ENCODE measurements around the gene BORCS8. TPM values are rescaled to one million over a fixed set of nuclear protein-coding genes. Genes with fewer than 3 reads are reported as not detected.
A peak's percentile ranks its signal among the peaks of the same experiment; 100 is the strongest.
"Not testable (repeated sequence)": the region's sequence is repeated elsewhere in the genome, so short reads cannot be mapped to it uniquely, and the experiment has no call there.

Gene BORCS8
- total RNA-seq, 1 donor from 2014 or later, result 26.7 TPM

DNA sequence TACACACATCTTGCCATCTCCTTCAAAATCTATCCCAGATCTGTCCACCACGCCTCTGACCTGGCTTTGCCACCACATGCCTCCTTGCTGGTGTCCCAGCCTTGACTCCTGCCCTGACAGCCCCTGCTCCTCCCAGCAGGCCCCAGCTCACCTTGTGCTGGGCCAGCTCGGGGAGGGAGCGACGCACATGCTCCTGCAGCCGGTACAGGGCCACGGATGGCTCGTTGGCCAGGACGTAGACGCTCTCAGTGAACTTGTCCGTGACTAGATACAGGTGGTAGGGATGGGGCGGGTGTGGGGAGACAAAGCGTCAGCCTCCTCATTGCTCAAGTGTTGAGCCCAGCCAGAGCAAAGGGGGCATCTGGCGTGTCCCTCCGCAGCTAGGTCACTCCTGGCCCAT is 5.2 kb downstream of the BORCS8 start:
- H3K4me1 Mint-ChIP-seq, result peaks cover 12% of the 10 kb centered on the region
- no peaks in the 10 kb centered on the region for H3K27me3 Mint-ChIP-seq (ENCODE audit: low read depth)
- TF ChIP-seq, protein P1, sequence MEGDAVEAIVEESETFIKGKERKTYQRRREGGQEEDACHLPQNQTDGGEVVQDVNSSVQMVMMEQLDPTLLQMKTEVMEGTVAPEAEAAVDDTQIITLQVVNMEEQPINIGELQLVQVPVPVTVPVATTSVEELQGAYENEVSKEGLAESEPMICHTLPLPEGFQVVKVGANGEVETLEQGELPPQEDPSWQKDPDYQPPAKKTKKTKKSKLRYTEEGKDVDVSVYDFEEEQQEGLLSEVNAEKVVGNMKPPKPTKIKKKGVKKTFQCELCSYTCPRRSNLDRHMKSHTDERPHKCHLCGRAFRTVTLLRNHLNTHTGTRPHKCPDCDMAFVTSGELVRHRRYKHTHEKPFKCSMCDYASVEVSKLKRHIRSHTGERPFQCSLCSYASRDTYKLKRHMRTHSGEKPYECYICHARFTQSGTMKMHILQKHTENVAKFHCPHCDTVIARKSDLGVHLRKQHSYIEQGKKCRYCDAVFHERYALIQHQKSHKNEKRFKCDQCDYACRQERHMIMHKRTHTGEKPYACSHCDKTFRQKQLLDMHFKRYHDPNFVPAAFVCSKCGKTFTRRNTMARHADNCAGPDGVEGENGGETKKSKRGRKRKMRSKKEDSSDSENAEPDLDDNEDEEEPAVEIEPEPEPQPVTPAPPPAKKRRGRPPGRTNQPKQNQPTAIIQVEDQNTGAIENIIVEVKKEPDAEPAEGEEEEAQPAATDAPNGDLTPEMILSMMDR (IDR thresholded peaks at IDR 0.05; ENCODE audit: unreplicated experiment), result no peak
- peaks cover 25% of the 10 kb centered on the region for H3K36me3 Mint-ChIP-seq
- H3K27ac Mint-ChIP-seq, result no peak overlapping the region
- H3K4me3 Mint-ChIP-seq, result no peak overlapping the region
- H3K9me3 Mint-ChIP-seq, result no peaks in the 10 kb centered on the region
- DNase-seq (ENCODE audit: low spot score in 2 of 2, unreplicated experiment in 2 of 2), result no peak

DNA sequence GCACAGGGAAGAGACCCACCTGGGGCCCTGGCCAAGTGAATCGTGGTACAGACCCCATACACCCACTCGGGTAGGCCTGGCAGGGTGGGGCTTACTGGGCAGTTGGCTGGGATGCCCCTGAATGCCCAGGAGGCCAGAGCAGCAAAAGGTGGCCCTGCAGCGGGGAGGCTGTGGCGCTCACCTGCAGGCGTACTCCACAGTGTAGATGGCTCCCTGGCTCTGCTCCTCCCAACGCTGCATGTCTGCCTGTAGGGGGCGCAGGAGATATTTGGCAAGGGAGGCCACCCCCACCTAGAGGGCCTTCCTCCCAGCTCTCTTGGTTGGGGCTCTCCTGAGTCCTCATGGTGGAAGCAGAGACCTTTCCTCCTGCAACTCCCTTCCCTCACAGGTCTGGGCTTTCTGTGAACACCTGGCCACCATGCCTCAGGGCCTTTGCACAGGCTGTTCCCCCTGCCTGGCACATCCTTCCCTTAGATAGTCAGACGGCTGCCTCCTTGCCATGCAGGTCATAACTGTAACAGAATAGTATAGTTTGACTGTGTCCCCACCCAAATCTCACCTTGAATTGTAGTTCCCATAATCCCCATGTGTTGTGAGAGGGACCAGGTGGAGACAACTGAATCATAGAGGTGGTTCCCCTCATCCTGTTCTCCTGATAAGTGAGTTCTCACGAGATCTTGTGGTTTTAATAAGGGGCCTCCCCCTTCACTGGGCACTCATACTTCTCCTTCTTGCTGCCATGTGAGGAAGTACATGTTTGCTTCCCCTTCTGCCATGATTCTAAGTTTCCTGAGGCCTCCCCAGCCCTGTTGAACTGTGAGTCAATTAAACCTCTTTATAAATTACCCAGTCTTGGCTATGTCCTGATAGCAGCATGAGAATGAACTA is 5.9 kb downstream of the BORCS8 start:
- TF ChIP-seq, protein P1 (IDR thresholded peaks at IDR 0.05; ENCODE audit: unreplicated experiment), result peak; percentile 48
- no peak for DNase-seq (ENCODE audit: low spot score in 2 of 2, unreplicated experiment in 2 of 2)
- Mint-ChIP-seq H3K27ac (no peak overlapping the region), H3K4me3 (no peak overlapping the region), H3K9me3 (no peaks in the 10 kb centered on the region), H3K27me3 (ENCODE audit: low read depth) (no peaks in the 10 kb centered on the region), H3K36me3 (peaks cover 31% of the 10 kb centered on the region), H3K4me1 (peaks cover 7% of the 10 kb centered on the region)

DNA sequence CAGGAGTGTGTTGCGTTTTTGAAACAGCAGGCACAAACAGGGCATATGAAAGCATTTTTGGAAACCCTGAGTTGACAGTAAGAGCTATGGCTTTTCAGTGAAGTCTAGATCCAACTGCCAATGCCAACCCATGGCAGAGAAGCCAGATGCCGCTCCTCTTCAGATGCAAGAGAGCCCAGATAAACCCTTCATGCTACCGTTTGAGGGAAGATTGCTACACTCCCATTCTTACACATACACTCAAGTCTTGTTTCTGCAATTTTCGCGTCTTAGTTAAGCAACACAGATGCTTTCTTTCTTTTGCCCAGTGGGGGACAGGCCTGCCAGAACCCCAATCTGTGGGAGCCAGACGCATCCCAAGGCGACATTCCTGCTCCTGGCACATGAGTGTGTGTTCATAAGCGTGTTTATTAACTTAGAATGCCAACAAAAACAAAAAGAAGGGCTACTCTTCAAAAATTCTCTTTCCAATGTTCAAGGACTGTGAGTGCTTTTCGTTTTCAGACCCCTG is 10.4 kb downstream of the BORCS8 start:
- Mint-ChIP-seq H3K27me3 (ENCODE audit: low read depth) (no peaks in the 10 kb centered on the region), H3K4me1 (no peaks in the 10 kb centered on the region), H3K4me3 (no peak overlapping the region), H3K9me3 (no peaks in the 10 kb centered on the region), H3K36me3 (peaks cover 31% of the 10 kb centered on the region), H3K27ac (no peak overlapping the region)
- TF ChIP-seq, protein P1 (IDR thresholded peaks at IDR 0.05; ENCODE audit: unreplicated experiment), result no peak
- DNase-seq (ENCODE audit: low spot score in 2 of 2, unreplicated experiment in 2 of 2), result no peak

DNA sequence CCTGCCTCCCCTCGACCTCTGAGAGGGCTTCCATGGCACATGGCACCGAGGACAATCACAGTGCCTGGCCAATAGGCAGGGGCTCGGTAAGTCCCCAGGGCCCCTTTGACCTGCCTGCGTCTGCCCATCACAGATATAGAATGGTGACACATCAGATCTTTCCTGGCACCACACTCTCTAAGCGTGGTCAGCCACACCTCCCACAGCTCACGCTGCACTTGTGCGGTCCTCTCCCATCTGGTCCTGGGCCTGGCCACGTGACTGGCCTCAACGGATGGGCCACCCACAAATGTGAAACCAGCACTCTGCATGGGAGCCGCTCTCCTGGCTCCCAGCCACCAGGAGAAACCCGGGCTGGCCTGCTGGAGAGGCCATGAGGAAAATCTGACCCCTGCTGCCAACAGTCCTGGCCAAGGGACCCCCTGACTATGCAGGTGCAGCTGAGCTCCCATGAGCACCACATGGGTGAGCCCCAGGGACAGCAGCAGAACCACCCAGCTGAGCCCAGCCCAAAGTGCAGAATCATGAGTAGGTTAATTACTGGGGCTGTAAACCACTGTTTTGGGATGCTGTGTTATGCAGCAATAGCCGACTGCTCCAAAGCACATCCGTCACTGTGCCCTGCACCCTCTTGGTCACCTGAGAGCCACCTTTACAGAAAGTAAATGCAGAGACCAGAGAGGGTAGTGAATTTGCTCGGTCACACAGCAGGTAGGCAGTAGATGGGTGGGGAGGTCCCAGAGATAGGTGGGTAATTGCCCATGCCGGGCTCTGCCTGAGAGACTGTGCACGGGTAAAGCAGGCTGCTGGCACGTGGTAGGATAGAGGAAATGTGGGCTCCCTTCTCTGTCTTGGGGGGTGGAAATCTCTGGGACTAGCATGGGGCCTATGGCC is 12.2 kb downstream of the BORCS8 start:
- Mint-ChIP-seq H3K4me1 (no peaks in the 10 kb centered on the region), H3K9me3 (no peaks in the 10 kb centered on the region), H3K36me3 (peaks cover 26% of the 10 kb centered on the region), H3K27me3 (ENCODE audit: low read depth) (no peaks in the 10 kb centered on the region), H3K27ac (no peak overlapping the region), H3K4me3 (no peak overlapping the region)
- TF ChIP-seq, protein P1 (IDR thresholded peaks at IDR 0.05; ENCODE audit: unreplicated experiment), result no peak
- DNase-seq (ENCODE audit: low spot score in 2 of 2, unreplicated experiment in 2 of 2), result no peak

DNA sequence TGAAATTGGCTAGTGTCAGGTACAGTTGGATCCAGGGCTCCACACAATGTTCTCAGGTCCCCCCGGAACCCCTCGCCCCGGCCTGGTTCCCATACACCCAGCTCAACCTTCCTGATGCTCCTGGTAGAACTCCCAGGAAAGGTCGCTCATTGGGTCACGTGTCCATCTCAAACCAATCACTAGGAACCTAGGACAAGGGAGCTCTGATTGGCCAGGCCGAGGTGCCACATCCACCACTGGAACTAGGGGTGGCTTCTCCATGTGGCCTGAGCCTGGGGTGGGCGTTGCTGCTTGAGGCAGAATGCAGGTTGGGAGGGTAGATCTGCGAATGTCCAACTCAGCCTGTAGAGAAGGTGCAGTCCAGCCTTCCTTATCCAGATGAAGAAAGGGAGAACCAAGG is 15.0 kb downstream of the BORCS8 start:
- TF ChIP-seq, protein P1 (IDR thresholded peaks at IDR 0.05; ENCODE audit: unreplicated experiment), result no peak
- Mint-ChIP-seq H3K27ac (no peak overlapping the region), H3K9me3 (no peaks in the 10 kb centered on the region), H3K4me3 (no peak overlapping the region), H3K27me3 (ENCODE audit: low read depth) (no peaks in the 10 kb centered on the region), H3K4me1 (no peaks in the 10 kb centered on the region), H3K36me3 (peaks cover 18% of the 10 kb centered on the region)
- no peak for DNase-seq (ENCODE audit: low spot score in 2 of 2, unreplicated experiment in 2 of 2)

DNA sequence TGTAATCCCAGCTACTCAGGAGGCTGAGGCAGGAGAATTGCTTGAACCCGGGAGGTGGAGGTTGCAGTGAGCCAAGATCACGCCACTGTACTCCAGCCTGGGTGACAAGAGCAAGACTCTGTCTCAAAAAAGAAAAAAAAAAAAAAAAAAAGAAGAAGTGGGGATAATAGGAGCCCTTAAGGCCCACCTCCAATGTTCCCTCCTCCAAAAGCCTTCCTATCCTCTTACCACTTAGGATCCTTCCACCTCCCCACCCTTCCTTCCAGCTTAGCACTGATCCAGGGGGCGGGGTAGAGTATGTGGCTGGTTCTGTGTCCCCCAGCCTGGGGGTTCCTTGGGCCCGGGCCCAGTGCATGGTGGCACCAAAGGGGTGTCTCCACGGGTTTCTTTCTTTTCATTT is 18.7 kb downstream of the BORCS8 start:
- H3K9me3 Mint-ChIP-seq; H3K27ac Mint-ChIP-seq; H3K4me3 Mint-ChIP-seq; DNase-seq (ENCODE audit: low spot score in 2 of 2, unreplicated experiment in 2 of 2); H3K36me3 Mint-ChIP-seq: not testable (repeated sequence)
- Mint-ChIP-seq H3K4me1 (peaks cover 19% of the 10 kb centered on the region), H3K27me3 (ENCODE audit: low read depth) (peaks cover 19% of the 10 kb centered on the region)

Measured in mesothelial cell of epicardium (in vitro differentiated cells).